ENCODE data around the gene CDKL1. TPM values are rescaled to one million over a fixed set of nuclear protein-coding genes. Genes with fewer than 3 reads are reported as not detected.

The CDKL1 gene
- total RNA-seq, 1 experiment from 2014 or later, result 2.4 TPM

DNA sequence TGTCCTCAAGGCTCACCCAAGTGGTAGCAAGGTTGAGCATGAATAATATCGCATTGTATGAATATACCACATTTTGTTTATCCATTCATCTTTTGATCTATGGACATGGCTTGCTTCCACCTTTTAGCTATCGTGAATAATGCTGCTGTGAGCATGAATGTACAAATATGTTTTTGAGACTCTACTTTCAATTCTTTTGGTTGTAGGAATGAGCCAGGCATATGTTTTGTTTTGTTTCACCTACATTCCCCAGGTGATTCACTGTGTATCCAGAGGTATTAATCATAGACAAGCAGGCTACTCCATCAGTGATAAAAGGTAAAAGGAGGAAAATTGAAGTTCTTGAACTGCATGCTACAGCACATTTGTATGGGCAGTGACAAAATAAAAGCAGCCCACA lies 35.8 kb downstream of the CDKL1 start:
- no peak overlapping the region for H3K4me2 ChIP-seq
- H4K20me1 ChIP-seq (ENCODE audit: insufficient read depth), result no peaks in the 10 kb centered on the region
- intact Hi-C loops (cut with micrococcal nuclease; ENCODE audit: unreplicated experiment), result no loop called here
- H3K36me3 ChIP-seq (ENCODE audit: low read depth), result no peaks in the 10 kb centered on the region
- H3K27ac ChIP-seq, result no peak overlapping the region
- H3K4me1 ChIP-seq (replicated peaks; ENCODE audit: insufficient read depth), result peaks cover 24% of the 10 kb centered on the region
- no peak overlapping the region for H3K4me3 ChIP-seq
- H2AFZ ChIP-seq, result no peak overlapping the region
- DNase-seq, result peak in 1 of 2 experiments; percentile 62
- POLR2A ChIA-PET (ENCODE audit: unreplicated experiment), result no interaction called here
- no peaks in the 10 kb centered on the region for H3K27me3 ChIP-seq (ENCODE audit: insufficient read depth, low read depth)
- no peaks in the 10 kb centered on the region; the same call in 1 of the 2 replicates for H3K9me2 ChIP-seq (ENCODE audit: insufficient read depth)
- peaks cover 8% of the 10 kb centered on the region; the same call in 1 of the 2 replicates for H3F3A ChIP-seq (ENCODE audit: insufficient read depth, low read depth)
- no peaks in the 10 kb centered on the region for H3K79me2 ChIP-seq (ENCODE audit: low read depth)
- CTCF ChIA-PET, result no interaction called here
- no peaks in the 10 kb centered on the region for H3K9me3 ChIP-seq (ENCODE audit: insufficient read depth, low read depth)
- TF ChIP-seq, protein P1, sequence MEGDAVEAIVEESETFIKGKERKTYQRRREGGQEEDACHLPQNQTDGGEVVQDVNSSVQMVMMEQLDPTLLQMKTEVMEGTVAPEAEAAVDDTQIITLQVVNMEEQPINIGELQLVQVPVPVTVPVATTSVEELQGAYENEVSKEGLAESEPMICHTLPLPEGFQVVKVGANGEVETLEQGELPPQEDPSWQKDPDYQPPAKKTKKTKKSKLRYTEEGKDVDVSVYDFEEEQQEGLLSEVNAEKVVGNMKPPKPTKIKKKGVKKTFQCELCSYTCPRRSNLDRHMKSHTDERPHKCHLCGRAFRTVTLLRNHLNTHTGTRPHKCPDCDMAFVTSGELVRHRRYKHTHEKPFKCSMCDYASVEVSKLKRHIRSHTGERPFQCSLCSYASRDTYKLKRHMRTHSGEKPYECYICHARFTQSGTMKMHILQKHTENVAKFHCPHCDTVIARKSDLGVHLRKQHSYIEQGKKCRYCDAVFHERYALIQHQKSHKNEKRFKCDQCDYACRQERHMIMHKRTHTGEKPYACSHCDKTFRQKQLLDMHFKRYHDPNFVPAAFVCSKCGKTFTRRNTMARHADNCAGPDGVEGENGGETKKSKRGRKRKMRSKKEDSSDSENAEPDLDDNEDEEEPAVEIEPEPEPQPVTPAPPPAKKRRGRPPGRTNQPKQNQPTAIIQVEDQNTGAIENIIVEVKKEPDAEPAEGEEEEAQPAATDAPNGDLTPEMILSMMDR (conservative IDR thresholded peaks at IDR 0.05), result no peak
- no peak for TF ChIP-seq EZH2 (IDR thresholded peaks at IDR 0.05; ENCODE audit: low read depth)
- no TSS peak for BruUV-seq (replicated peaks)

DNA sequence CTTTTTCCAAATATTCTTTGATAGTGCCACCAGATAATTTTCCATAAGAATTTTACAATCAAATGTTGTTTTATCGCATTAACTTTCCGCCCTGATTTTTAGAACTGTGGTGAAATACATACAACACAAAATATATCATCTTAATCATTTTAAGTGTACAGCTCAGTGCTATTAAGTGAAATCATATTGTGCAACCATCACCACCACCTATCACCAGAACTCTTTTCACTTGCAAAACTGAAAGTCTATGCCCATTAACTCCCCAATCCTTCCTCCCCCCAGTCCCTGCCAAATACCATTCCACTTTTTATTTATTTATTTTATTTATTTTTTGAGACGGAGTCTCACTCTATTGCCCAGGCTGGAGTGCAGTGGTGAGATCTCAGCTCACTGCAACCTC lies 36.6 kb downstream of the CDKL1 start:
- ChIA-PET POLR2A (ENCODE audit: unreplicated experiment) (no interaction called here), CTCF (no interaction called here)
- no TSS peak for BruUV-seq (replicated peaks)
- Histone ChIP-seq H3K27ac (no peak overlapping the region), H3K27me3 (ENCODE audit: insufficient read depth, low read depth) (no peaks in the 10 kb centered on the region), H3K79me2 (ENCODE audit: low read depth) (no peaks in the 10 kb centered on the region), H3K4me1 (replicated peaks; ENCODE audit: insufficient read depth) (peaks cover 16% of the 10 kb centered on the region), H3K9me3 (ENCODE audit: insufficient read depth, low read depth) (no peaks in the 10 kb centered on the region), H2AFZ (no peak overlapping the region), H3K4me2 (no peak overlapping the region), H3K36me3 (ENCODE audit: low read depth) (no peaks in the 10 kb centered on the region), H3K4me3 (no peak overlapping the region), H3F3A (ENCODE audit: insufficient read depth, low read depth) (peaks cover 6% of the 10 kb centered on the region; the same call in 1 of the 2 replicates), H4K20me1 (ENCODE audit: insufficient read depth) (no peaks in the 10 kb centered on the region), H3K9me2 (ENCODE audit: insufficient read depth) (no peaks in the 10 kb centered on the region; the same call in 1 of the 2 replicates)
- DNase-seq, result no peak
- no peak for TF ChIP-seq EZH2 (IDR thresholded peaks at IDR 0.05; ENCODE audit: low read depth)
- TF ChIP-seq, protein P1 (conservative IDR thresholded peaks at IDR 0.05), result no peak
- intact Hi-C loops (cut with micrococcal nuclease; ENCODE audit: unreplicated experiment), result no loop called here

DNA sequence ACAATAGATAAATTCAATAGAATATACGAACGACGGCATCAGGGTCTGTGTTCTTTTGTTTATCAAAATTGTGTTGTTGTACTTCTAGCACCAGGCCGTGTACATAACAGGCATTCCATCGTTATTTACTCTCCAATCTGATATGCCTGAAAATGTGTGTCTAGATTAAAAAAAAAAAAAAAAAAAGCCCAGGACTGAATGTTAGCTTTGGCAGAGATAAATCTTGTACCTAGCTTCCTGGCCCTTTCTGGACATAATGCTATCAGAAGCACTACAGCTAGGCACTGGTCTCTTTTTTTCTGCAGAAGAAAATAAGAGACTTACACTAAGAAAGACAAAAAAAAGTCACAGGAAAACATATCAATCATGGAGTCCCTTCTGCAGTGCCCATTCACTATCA lies 37.0 kb downstream of the CDKL1 start:
- Histone ChIP-seq H3F3A (ENCODE audit: insufficient read depth, low read depth) (peaks cover 2% of the 10 kb centered on the region), H3K9me3 (ENCODE audit: insufficient read depth, low read depth) (no peaks in the 10 kb centered on the region), H2AFZ (no peak overlapping the region), H3K27me3 (ENCODE audit: insufficient read depth, low read depth) (no peaks in the 10 kb centered on the region), H3K4me3 (no peak overlapping the region), H3K79me2 (ENCODE audit: low read depth) (no peaks in the 10 kb centered on the region), H3K4me1 (replicated peaks; ENCODE audit: insufficient read depth) (peaks cover 12% of the 10 kb centered on the region), H3K4me2 (no peak overlapping the region), H4K20me1 (ENCODE audit: insufficient read depth) (no peaks in the 10 kb centered on the region), H3K27ac (no peak overlapping the region), H3K9me2 (ENCODE audit: insufficient read depth) (no peaks in the 10 kb centered on the region; the same call in 1 of the 2 replicates), H3K36me3 (ENCODE audit: low read depth) (no peaks in the 10 kb centered on the region)
- intact Hi-C loops (cut with micrococcal nuclease; ENCODE audit: unreplicated experiment), result no loop called here
- ChIA-PET CTCF (no interaction called here), POLR2A (ENCODE audit: unreplicated experiment) (no interaction called here)
- BruUV-seq (replicated peaks), result no TSS peak
- TF ChIP-seq EZH2 (IDR thresholded peaks at IDR 0.05; ENCODE audit: low read depth), result no peak
- TF ChIP-seq, protein P1 (conservative IDR thresholded peaks at IDR 0.05), result no peak
- DNase-seq, result no peak
